Transverse colon (tissue), 4 donors: ENCODE data around the gene ORC4. TPM values are rescaled to one million over a fixed set of nuclear protein-coding genes. Genes with fewer than 3 reads are reported as not detected.
"Not testable (repeated sequence)": the region's sequence is repeated elsewhere in the genome, so short reads cannot be mapped to it uniquely, and the experiment has no call there.

ENCODE experiments used
- DNase-seq: peaks from one replicate; pipeline ENCODE4 v3.0.0-alpha.2; 2019
- H3K27ac ChIP-seq, 4 donors: fragments of 200-600 bp; sonication (generic); 2 replicates each; pipeline ENCODE4 v1.5.1; 2016 to 2018; ENCODE audit warnings: inconsistent platforms in 4 of 4
- H3K27me3 ChIP-seq: fragments of 200-600 bp; sonication (generic); 2 replicates; pipeline ENCODE4 v1.5.1; 2017; ENCODE audit warnings: inconsistent platforms
- H3K36me3 ChIP-seq, 4 donors: fragments of 200-600 bp; sonication (generic); 2 replicates each; pipeline ENCODE4 v1.5.1; 2017 to 2019; ENCODE audit warnings: inconsistent platforms in 4 of 4
- H3K4me1 ChIP-seq, 4 donors: fragments of 200-600 bp; sonication (generic); 2 replicates each; pipeline ENCODE4 v1.5.1; 2017 to 2020; ENCODE audit warnings: inconsistent platforms in 4 of 4
- H3K4me3 ChIP-seq, 4 donors: fragments of 200-600 bp; sonication (generic); 1 replicate in 1 of 4; 2 replicates in 3 of 4; pipeline versions ENCODE4 v1.5.1 to v1.6.1; 2017 to 2019; ENCODE audit warnings: inconsistent platforms in 4 of 4
- H3K9me3 ChIP-seq, 2 donors: fragments of 200-600 bp; sonication (generic); 2 replicates each; pipeline ENCODE4 v1.5.1; 2017 to 2019; ENCODE audit warnings: inconsistent platforms in 2 of 2
- EP300 ChIP-seq: sonication (generic); formaldehyde crosslinking; IDR thresholded peaks from one replicate; pipeline ENCODE4 v1.6.1; 2017; ENCODE audit warnings: antibody characterized with exemption, low read depth
- POLR2A ChIP-seq: fragments of 450-650 bp; IDR thresholded peaks from one replicate; pipeline ENCODE4 v1.6.1; 2016; ENCODE audit warnings: antibody characterized with exemption, mild to moderate bottlenecking, moderate library complexity
- POLR2AphosphoS5 ChIP-seq, 3 donors: sonication (generic); formaldehyde crosslinking; IDR thresholded peaks; one replicate each; pipeline ENCODE4 v1.6.1; 2016; ENCODE audit warnings: antibody characterized with exemption in 3 of 3
- WGBS, 2 donors: methylation state at CpG; one replicate each; pipeline ENCODE4 v1.1.5; 2018; ENCODE audit warnings: low coverage in 1 of 2; 5-methylcytosine and 5-hydroxymethylcytosine counted together
- in situ Hi-C, 4 donors: fragments of 200-750 bp; cut with MboI; loops; one replicate each; pipeline versions ENCODE4 v1.15.0 to v1.15.1; 2017; ENCODE audit warnings: low sequenced_read_pairs in 3 of 4, low pct_ligation_motif_present in 1 of 4, low pct_unique_long_range_greater_than_20kb in 1 of 4
- intact Hi-C: fragments of 100-400 bp; cut with DNase I; formaldehyde crosslinking; loops from one replicate; pipeline ENCODE4 v1.15.1; 2023; ENCODE audit warnings: low total_unique reads
- total RNA-seq, 4 donors: library from RNA; depleted of rRNA; stranded (reverse); fragments of >200 nt; gene quantifications; one replicate each; pipeline ENCODE4 v1.1.0, GENCODE V29; 2016
- TF ChIP-seq, protein P1 (sequence below), 5 experiments: fragments of 200-600 bp in 3 of 5; fragments of 450-650 bp in 2 of 5; sonication (generic) in 3 of 5; IDR thresholded peaks; 1 replicate in 2 of 5; 2 replicates in 3 of 5; pipeline ENCODE4 v1.5.1; 2016 to 2017; ENCODE audit warnings: antibody characterized with exemption in 5 of 5, inconsistent platforms in 3 of 5, mild to moderate bottlenecking in 2 of 5, moderate library complexity in 1 of 5

ORC4 gene
- total RNA-seq, 4 donors from 2014 or later, result 5.2 to 65.3 (median 50.1) TPM

- H3K4me1 ChIP-seq, result peaks cover 0 to 4% (median 0%) of the 10 kb centered on the region in 4 donors
- no peaks in the 10 kb centered on the region for H3K27me3 ChIP-seq
- DNase-seq, result no peak
- 11 to 67% methylated on average over 1 to 2 of the region's 2 CpGs for WGBS, 2 donors
- in situ Hi-C loops (loop anchor here in 3 of 4 donors (25.0 kb wide), 1 partner anchor 513 kb away; no protein-coding TSS in a partner anchor), intact Hi-C loops (no loop called here)
- no peak overlapping the region for H3K27ac ChIP-seq
- TF ChIP-seq, protein P1, sequence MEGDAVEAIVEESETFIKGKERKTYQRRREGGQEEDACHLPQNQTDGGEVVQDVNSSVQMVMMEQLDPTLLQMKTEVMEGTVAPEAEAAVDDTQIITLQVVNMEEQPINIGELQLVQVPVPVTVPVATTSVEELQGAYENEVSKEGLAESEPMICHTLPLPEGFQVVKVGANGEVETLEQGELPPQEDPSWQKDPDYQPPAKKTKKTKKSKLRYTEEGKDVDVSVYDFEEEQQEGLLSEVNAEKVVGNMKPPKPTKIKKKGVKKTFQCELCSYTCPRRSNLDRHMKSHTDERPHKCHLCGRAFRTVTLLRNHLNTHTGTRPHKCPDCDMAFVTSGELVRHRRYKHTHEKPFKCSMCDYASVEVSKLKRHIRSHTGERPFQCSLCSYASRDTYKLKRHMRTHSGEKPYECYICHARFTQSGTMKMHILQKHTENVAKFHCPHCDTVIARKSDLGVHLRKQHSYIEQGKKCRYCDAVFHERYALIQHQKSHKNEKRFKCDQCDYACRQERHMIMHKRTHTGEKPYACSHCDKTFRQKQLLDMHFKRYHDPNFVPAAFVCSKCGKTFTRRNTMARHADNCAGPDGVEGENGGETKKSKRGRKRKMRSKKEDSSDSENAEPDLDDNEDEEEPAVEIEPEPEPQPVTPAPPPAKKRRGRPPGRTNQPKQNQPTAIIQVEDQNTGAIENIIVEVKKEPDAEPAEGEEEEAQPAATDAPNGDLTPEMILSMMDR (IDR thresholded peaks at IDR 0.05), result no peak
- TF ChIP-seq POLR2A, result no peak
- TF ChIP-seq EP300, result no peak
- H3K36me3 ChIP-seq, result no peaks in the 10 kb centered on the region
- peaks cover 0 to 3% of the 10 kb centered on the region in 2 donors for H3K9me3 ChIP-seq
- no peak overlapping the region for H3K4me3 ChIP-seq
Measured at GRCh38 chr2:147999126-147999525, 21.4 kb downstream of the ORC4 start.

- Histone ChIP-seq H3K9me3 (peaks cover 0 to 3% of the 10 kb centered on the region in 2 donors), H3K36me3 (no peaks in the 10 kb centered on the region), H3K4me1 (peaks cover 0 to 4% (median 0%) of the 10 kb centered on the region in 4 donors), H3K27me3 (no peaks in the 10 kb centered on the region), H3K4me3 (no peak overlapping the region), H3K27ac (no peak overlapping the region)
- 73 to 79% methylated on average over 3 to 4 of the region's 4 CpGs for WGBS, 2 donors
- intact Hi-C loops, result no loop called here
- DNase-seq, result no peak
- TF ChIP-seq POLR2AphosphoS5 (IDR thresholded peaks at IDR 0.05) (no peak), EP300 (no peak), POLR2A (no peak)
- TF ChIP-seq, protein P1 (IDR thresholded peaks at IDR 0.05), result no peak
- in situ Hi-C loops, result loop anchor here in 3 of 4 donors (25.0 kb wide), 1 partner anchor 514 kb away; no protein-coding TSS in a partner anchor
Measured at GRCh38 chr2:147998203-147998602, 22.3 kb downstream of the ORC4 start.

- intact Hi-C loops, result no loop called here
- no peak for TF ChIP-seq EP300
- no peak for TF ChIP-seq POLR2A
- TF ChIP-seq, protein P1 (IDR thresholded peaks at IDR 0.05), result no peak
- no peak for TF ChIP-seq POLR2AphosphoS5 (IDR thresholded peaks at IDR 0.05)
- Histone ChIP-seq H3K4me3 (no peak overlapping the region), H3K36me3 (no peaks in the 10 kb centered on the region), H3K9me3 (no peaks in the 10 kb centered on the region), H3K27ac (no peak overlapping the region), H3K27me3 (no peaks in the 10 kb centered on the region), H3K4me1 (peaks cover 0 to 4% (median 0%) of the 10 kb centered on the region in 4 donors)
- in situ Hi-C loops, result loop anchor here in 3 of 4 donors (25.0 kb wide), 1 partner anchor 515 kb away; no protein-coding TSS in a partner anchor
- DNase-seq, result no peak
Measured at GRCh38 chr2:147996828-147997227, 23.7 kb downstream of the ORC4 start.

DNA sequence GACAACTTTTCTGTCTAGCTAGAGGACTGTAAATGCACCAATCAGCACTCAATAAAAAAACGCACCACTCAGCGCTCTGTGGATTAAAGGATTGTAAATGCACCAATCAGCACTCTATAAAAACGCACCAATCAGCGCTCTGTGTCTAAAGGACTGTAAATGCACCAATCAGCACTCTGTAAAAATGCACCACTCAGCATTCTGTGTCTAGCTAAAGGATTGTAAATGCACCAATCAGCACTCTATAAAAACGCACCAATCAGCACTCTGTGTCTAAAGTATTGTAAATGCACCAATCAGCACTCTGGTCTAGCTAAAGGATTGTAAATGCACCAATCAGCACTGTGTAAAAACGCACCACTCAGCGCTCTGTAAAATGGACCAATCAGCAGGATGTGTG, 25.6 kb downstream of the ORC4 start:
- H3K27ac ChIP-seq, H3K36me3 ChIP-seq, DNase-seq, H3K4me1 ChIP-seq, H3K9me3 ChIP-seq, intact Hi-C loops, H3K4me3 ChIP-seq, H3K27me3 ChIP-seq: not testable (repeated sequence)
- in situ Hi-C loops, result loop anchor here in 3 of 4 donors (25.0 kb wide), 1 partner anchor 517 kb away; no protein-coding TSS in a partner anchor
- 96 to 100% methylated on average over 2 to 7 of the region's 7 CpGs for WGBS, 2 donors
